ENCODE results near the gene STYK1.
"Not testable (repeated sequence)": the region's sequence is repeated elsewhere in the genome, so short reads cannot be mapped to it uniquely, and the experiment has no call there.

Gene STYK1

GRCh38 chr12:10688042-10688441 lies 14.2 kb upstream of the STYK1 start:
- no peak for DNase-seq

DNA sequence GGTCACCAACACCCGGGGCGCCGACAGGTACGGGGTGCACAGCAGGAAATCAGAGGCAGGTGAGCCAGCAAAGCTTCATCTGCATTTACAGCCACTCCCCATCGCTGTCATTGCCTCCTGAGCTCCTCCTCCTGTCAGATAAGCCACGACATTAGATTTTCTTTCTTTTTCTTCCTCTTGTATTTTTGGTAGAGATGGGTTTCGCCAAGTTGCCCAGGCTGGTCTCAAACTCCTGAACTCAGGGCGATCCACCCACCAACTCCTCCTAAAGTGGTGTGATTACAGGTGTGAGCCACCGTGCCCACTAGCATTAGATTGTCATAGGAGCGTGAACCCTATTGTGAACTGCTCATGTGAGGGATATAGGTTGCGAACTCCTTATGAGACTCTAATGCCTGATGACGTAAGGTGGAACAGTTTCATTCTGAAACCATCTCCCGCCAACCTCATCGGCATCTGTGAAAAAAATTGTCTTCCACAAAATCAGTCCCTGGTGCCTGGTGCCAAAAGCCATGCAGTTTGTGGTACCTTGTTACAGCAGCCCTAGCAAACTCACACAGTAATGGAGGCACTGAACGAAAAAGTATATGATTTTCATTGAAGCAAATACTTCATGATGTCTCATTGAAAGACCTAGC lies 1.5 kb downstream of the STYK1 start:
- DNase-seq, result no peak

- no peak for DNase-seq
Observed at GRCh38 chr12:10669533-10669932, 4.3 kb downstream of the STYK1 start.

GRCh38 chr12:10668526-10668925 lies 5.3 kb downstream of the STYK1 start:
- no peak for DNase-seq

DNA sequence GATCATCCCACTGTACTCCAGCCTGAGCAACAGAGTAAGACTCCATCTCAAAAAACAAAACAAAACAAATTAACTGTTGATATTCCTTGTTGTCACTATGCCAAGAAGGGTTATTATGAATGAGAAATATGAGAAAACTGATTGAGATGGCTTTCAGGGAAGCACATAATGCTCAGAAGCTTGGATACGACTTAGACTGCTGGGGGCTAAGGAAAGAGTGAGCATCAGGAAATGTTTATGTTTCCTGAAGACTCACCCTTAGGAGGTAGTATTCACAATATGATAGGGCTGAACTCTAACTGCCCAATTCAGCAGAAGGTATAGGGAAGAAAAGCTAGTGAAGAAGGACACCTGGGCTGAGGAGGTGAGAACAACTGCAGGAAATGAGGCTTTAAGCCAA lies 6.3 kb downstream of the STYK1 start:
- no peak for DNase-seq

GRCh38 chr12:10664499-10664898 lies 9.4 kb downstream of the STYK1 start:
- no peak for DNase-seq

DNA sequence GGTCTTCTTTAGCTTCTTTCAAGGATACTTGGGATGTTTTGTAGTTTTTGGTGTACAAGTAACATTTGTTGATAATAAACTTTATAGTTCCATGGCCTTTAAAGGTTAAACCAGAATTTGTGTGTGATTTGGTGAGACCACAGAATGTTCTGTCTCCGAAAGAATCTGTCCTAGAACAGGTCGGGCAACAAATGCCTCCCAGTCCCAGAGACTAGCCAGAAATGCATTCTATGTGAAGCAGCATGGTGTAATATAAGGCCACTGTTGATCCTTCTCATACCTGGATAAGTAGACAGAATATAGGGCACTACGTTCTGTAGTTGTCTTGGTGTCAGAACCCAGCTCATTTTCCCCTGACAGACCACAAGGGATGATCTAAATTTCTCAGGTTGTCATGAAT lies 10.0 kb downstream of the STYK1 start:
- no peak for DNase-seq

DNA sequence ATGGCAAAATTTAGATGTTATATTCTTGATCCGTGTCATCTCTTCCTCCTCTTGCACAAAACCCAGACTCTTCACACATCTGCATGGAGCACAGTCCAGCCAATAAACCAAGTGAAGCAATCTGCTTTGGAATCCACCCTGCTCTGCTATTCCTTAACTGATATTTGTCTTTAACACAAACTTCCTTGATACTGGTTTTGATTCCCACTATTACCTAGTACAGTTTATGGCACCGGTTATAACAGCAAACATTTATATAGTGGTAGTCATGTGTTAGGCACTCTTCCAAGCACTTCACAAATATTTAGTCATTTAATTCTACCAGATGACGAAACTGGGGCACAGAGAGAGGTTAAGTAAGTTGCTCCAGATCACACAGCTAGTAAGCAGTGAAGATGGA lies 12.5 kb downstream of the STYK1 start:
- DNase-seq, result no peak

DNA sequence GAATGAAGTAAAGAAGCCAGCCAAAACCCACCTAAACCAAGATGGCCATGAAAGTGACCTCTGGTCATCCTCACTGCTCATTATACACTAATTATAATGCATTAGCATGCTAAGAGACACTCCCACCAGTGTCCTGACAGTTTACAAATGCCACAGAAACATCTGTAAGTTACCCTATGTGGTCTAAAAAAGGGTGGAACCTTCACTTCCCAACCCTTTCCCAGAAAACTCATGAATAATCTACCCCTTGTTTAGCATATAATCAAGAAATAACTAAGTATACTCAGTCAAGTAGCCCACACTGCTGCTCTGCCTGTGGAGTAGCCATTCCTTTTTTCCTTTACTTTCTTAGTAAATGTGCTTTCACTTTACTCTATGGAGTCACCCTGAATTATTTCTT lies 19.8 kb downstream of the STYK1 start:
- DNase-seq, result no peak

DNA sequence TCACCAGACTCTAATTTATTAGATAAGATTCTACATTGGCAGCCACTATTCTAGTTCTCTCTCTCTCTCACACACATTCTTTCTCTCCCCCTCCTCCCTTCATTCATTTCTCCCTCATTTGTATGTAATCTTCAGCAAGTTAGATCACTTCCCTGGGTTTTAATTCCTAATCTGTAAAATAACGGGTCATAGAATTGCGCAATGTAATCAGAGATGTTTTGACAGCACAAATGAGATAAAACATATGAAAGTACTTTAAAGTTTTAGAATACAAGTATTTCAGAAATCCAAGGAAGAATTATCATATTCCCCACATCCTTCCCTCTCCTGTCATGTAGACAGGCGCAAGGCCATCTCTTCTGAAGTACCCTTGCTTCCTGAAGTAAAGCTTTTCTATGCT lies 21.7 kb downstream of the STYK1 start:
- DNase-seq, result no peak

DNA sequence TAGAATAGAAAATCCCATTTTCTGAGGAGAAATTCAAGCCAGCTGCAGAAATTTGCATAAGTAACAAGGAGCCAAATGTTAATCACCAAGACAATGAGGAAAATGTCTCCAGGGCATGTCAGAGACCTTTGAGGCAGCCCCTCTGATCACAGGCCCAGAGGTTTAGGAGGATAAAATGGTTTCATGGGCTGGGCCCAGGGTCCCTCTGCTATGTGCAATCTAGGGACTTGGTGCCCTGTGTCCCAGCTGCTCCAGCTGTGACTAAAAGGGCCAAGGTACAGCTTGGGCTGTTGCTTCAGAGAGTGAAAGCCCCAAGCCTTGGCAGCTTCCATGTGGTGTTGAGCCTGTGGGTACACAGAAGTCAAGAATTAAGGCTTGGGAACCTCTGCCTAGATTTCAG lies 27.3 kb downstream of the STYK1 start:
- DNase-seq, result not testable (repeated sequence)

- DNase-seq, result no peak
Observed at GRCh38 chr12:10645910-10646309, 27.9 kb downstream of the STYK1 start.

DNA sequence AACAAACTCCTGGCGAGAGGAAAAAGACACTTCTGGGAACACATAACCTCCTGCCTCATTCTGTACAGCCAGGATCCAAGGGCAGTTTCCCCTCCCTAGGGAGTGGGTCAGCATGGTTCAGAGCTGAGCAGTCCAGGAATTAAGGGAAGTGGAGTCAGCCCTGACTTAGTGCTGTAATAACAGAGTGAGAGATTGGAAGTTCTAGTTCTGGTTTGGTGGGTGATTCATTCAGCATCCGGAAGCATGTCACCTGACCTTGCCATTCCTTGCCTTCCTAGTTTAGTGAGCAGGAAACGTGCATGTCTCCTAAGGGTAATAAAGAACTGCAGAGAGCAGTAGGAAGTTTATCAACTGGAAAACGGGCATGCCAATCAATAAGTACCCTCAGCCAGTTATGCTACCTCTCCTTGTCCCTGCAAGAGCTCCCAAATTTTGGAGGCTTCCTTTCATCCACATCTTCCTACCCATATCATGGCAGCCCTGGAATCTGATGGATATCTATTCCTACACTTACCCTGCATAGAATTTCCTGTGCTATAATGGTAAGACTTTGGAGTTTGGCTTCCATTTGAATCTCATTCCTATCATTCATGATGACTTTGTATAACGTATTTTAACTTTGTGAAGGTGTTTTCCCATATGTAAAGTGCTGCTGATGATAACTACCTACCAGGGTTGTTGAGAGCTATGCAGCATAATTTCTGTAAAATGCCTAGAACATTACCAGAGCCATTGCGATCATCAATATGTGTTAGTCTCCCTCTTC lies 31.9 kb downstream of the STYK1 start:
- no peak for DNase-seq

DNA sequence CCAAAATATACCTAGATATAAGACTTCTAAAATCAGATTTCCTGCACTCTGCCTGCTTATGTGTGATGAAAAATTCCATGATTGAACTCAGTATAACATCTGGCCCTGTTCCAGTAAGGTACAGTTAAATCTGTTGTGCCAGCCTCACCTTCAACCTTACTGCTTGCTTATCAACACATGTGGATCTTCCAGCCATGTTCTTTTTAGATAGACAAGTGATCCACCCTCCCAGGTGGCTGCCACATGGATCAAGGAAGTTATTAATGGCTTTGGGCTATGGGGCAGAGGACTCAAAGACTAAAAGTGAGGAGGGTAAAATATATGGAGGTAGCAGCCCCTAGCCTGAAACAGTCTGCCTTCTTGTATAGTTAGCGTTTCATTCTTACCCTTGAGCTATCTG lies 35.1 kb downstream of the STYK1 start:
- no peak for DNase-seq

DNA sequence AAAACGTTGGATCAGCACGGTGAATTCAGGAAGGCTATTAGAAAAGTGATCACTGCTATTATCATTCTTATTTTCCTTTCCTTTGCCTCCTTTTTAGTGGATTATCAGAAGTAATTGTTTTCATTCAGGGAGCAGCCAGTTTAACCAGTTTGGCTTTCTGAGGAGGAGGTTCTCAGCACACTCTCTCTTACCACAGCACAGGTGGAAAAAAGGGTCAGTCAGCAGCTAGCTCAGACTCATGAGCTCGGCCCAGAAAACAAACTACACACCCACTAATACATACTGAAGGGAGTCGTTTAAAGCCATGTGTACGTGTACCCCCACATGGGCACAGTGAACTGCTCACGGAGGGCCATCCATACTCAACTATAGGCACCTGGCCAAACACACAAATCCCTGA lies 37.2 kb downstream of the STYK1 start:
- DNase-seq, result no peak

GRCh38 chr12:10636124-10636523 lies 37.7 kb downstream of the STYK1 start:
- DNase-seq, result no peak

GRCh38 chr12:10635306-10635705 lies 38.5 kb downstream of the STYK1 start:
- no peak for DNase-seq

DNA sequence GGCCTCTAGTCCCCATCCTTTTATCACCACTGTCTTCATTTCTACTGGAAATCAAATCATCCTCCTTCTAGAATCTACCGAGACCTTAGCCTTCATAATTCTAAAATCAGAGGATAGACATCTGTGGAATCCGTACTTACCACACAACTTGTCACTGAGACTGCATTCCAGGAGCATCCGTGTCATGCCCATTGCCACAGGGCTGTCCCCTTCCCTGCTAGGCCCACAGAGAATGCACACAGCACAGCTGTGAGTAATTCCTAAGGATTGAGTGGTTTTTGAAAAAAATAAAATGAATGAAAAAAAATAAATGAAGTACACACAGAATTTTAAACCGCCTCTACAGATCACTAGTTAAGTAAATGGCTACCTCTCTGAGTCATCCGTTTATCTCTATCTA lies 39.4 kb downstream of the STYK1 start:
- no peak for DNase-seq

DNA sequence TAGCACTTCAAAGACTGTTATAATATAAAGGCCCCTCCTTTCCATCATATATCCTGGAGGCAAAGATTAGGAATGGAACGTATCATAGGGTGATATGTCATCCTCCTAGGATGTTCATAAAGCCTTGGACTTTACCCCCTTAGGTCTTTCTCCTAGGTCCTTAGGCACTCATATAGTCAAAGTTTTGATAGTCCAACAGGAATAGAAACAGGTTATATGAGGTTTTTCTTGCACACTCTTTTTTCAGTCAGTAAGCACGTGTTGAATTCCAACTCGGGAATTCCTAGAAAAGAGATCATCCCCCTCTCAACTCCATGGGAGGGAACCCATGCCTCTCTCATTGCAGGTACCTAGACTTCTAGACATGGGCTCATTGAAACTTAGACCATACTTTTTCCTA lies 40.3 kb downstream of the STYK1 start:
- no peak for DNase-seq

- DNase-seq, result no peak
Observed at GRCh38 chr12:10632226-10632625, 41.6 kb downstream of the STYK1 start.

- no peak for DNase-seq
Observed at GRCh38 chr12:10624605-10625004, 49.2 kb downstream of the STYK1 start.

DNA sequence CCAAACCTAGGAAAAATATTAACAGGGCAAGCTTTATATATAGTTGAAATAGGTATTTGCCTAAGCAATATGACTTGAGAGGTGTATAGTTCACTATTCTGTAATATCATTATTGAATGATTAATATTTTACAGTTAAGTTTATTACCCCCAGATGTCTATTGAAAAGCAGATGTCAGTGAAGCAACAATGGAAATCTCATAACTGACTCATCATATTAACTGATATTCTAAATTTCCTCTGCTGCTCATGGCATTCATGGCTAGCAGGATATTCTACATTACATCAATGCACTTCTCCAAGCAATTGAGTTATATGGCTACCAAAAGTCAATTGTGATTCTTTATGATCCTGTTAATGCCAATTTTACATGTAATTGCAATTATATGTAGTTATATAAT lies 50.7 kb downstream of the STYK1 start:
- no peak for DNase-seq

- DNase-seq, result no peak
Observed at GRCh38 chr12:10621278-10621677, 52.6 kb downstream of the STYK1 start.

DNA sequence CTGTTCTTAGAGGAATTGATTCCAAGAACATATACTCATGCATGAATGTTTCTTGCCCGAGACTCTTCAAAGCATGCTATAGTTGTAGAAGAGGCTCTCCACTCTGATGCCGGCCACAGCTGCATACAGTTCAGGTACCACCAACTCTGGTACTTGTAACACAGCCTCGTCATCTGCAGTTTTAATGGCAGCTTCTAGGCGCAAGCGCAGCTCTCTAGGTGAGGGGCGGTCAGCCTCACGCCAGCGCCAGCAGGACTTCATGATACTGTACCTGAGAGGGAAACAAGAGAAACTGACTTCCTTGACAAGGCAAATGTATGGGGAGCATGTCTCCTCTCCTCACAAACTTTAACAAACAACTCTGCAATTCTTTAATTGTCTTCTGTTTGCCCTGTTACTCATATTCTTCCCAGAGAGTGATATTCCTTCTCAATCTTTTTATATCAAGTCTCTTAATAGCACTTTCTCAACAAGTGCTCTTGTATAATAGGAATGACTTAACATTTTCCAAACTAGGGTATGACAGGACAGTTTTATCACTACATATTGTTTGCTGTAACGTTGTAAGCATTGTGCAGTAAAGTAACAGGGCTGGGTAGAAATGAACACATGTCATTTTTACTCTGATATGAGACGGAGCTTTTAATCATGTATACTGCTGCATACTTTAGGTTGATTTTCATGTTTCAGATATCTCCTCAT lies 53.6 kb downstream of the STYK1 start:
- no peak for DNase-seq
